ENCODE results near the gene RAB25. TPM values are rescaled to one million over a fixed set of nuclear protein-coding genes. Genes with fewer than 3 reads are reported as not detected.

RAB25 gene
- not detected in 2 replicates for total RNA-seq

DNA sequence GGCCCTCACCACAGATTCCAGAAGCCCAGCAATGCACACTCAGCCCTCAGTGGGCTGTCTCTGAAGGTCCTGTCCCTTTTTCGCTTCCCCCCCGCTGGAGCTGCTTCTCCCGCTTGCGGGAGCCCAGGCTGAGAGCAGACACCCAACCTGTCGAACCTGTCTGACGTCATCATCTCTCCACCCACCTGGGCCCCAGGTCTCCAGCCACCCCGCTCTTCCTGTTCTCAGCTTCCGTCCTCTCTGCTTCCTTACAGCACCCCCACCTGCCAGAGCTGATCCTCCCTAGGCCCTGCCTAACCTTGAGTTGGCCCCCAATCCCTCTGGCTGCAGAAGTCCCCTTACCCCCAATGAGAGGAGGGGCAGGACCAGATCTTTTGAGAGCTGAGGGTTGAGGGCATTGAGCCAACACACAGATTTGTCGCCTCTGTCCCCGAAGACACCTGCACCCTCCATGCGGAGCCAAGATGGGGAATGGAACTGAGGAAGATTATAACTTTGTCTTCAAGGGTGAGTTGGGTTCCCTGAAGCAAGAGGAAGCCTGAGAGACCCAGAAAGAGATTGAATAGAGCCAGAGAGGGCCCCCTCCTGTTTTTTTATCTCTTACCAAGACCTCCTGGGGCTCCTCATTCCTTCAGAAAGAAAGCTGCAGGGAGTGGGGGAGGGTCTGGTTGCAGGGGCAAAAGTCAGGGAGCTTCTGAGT is at the start of gene RAB25:
Gene RAB25, plus strand, starts transcription at position 224 of the 700 bp plus-strand sequence. Its CDS starts 241 bp downstream, at position 465.

DNA sequence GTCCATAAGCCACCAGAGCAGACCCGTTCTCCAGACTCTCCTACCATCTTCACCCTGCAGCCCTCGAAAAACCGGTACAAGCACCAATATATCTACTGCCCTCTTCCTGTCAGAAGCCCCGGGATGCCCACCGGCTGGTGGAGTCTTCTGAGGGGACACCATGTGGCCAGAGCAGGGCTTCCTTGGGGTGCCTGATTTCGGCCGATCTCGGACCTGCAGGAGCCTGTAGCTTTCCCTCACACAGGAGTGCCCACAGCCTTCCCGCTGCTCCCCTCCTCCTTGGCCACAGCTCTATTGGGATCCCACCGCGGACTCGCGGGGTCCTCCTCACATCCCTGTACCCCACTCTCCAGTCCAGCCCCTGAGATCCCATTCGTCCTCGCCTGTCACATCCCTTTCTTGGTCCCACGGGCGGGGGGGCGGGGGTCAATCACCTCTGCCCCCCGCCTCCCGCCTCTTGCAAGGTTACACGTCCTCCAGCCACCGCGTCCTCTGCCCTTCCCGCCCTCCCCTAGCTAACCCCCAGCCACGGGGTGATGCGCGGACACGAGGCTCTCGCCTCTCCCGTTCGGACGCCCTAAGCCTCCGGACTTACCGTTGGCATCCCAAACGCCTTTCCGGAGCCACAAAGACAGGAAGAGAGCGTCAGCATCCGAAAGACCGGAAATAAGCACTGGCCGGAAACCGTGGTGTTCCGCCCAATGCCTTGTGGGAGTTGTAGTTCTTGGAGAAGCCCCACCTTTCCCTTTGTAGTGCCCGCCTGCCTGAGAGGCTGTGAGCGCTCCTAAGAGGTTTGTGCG is 40.5 kb upstream of the RAB25 start, which contains the start of gene SSR2:
Gene SSR2, minus strand, starts transcription at position 659 of the 800 bp plus-strand sequence. CDS start 784 bp downstream, outside the sequence.

DNA sequence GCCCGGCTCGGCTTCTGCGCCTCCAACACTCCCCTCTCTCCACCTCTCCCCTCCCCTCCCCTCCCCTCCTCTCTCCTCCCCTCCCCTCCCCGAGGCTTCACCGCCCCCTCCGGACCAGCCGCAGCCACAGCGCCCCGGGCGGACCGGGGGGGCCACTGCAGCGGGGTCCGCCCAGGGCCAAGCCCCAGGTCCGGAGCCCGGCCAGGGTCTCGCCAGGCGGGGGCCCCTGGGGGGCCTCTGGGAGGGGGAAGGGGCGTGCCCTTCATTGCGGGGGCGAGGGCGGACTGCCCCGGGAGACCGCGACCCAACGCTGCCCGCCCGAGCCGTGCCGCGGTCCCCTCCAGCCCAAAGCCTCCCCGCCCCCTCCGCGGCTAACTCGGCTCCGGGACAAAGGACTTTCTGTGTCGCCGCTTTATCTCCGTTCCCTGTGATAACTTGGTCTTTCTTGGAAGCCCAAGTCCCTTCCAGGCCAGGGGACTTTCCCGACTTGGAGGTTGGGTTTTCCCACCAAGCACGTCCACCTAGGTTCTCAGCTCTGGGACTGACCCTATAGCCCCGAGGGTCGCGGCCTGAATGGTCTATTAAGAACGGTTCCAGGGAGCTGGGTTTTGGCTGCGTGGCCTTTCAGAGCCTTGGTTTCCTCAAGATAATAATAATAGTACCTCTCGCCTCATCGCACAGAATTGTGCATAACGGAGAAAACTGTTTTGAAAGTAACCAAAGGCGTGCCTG is 7.0 kb upstream of the RAB25 start, which contains the start of gene UBQLN4:
Gene UBQLN4, minus strand, starts transcription at position 31 of the 732 bp plus-strand sequence. CDS start 97 bp downstream, outside the sequence.

DNA sequence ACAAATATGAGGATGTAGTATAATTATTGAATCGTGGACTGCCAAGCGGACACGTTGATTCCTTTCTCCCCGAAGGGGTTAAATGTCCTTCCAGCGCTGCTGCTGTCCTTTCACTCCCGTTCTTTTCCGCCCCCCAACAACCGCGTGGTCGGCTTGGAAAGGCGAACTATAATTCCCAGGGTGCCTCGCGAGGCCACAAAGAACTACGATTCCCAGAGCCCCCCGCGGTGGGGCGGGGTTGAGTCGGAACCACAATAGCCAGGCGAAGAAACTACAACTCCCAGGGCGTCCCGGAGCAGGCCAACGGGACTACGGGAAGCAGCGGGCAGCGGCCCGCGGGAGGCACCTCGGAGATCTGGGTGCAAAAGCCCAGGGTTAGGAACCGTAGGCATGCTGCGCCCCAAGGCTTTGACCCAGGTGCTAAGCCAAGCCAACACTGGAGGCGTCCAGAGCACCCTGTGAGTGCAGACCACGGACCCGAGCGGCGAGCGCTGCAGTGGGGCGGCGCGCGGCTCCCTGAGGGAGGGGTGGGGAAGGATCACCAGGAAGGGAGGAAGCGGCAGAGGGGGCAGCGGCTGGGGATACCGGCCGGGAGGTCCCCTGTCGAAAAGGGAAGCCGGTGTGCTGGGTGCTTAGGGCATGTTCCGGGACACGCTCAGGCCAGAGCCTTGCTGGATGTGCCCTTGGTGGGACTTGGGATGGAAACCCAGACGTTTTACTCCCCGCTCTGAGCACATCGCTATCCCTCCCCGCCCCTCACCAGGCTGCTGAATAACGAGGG is 6.3 kb upstream of the RAB25 start, which contains the start of gene LAMTOR2:
Gene LAMTOR2, plus strand, starts transcription at position 283 of the 781 bp plus-strand sequence. Its CDS starts 108 bp downstream, at position 391.

DNA sequence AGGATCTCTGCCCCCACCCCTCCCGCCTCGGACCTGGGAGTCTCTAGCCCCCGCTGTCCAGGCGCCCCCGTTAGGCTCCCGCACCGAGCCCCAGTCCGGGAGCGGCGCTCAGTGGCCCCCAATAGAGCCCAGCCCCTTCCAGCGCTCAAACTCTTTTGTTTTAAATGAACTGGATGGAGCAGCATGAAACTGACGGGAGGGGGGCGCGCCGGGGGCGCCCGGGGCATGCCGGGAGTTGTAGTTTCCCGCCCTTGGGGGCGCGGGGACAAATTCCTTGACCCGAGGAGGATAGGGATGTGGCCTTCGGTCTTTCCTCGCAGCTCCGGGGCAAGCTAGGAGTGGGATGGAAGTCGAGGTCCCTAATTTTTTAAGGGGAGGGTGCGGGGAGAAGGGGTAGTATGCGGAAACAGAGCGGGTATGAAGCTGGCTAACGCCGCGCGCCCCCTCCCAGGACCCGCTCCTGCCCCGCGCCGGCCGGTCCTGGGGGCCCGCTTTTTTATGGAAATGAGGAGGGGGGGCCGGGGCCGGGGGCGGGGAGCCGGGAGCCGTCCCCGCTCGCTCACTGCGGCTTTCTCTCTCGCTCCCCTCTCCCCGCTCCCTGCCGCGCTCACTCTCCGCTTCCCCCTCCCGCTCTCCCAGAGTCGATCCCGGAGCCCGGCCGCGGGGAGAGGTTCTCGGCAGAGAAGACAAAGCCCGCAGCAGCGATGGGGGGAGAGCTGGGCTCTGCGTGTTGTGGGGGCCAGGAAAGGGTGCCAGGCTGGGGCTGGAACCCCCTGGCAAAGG is 21.5 kb downstream of the RAB25 start, which contains the start of gene MEX3A:
Gene MEX3A, minus strand, starts transcription at position 157 of the 783 bp plus-strand sequence. CDS start 467 bp downstream, outside the sequence.

DNA sequence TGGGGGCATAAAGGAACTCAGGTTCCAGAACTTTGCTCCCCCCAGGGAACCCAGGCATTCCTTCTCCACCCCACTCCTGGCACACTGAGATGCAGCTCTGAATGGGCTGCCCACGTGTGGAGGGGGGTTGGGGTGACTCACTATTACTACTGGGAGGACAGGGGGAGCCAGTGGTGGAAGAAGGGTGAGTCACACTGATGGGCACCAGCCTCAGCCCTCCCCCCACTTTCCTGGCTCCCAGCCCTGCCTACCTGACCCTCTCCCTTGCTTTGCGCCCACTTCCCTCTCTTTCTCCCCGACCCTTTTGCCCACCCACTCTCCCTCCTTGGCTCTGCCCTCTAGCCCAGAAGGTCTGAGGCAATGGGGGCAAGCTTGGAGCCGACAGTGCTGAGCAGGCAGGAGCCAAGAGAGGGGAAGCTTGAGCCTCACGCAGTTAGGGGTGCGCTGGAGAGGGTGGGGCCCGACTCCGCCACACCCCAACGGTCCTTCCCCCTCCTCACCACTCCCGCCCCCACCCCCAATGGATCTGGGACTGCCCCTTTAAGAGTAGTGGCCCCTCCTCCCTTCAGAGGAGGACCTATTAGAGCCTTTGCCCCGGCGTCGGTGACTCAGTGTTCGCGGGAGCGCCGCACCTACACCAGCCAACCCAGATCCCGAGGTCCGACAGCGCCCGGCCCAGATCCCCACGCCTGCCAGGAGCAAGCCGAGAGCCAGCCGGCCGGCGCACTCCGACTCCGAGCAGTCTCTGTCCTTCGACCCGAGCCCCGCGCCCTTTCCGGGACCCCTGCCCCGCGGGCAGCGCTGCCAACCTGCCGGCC is 53.4 kb downstream of the RAB25 start, which contains the start of gene LMNA:
Gene LMNA, plus strand, starts transcription at position 611 of the 818 bp plus-strand sequence. CDS start 208 bp downstream, outside the sequence.

Other genes starting within 250 kb of the RAB25 start
- gene GON4L, start 203.9 kb upstream of the RAB25 start, total RNA-seq = 33.5 and 40.1 TPM in 2 replicates
- 42.0 and 44.4 TPM in 2 replicates for gene SYT11, start 201.6 kb upstream of the RAB25 start, total RNA-seq
- 41.5 and 43.0 TPM in 2 replicates for gene RIT1, start 149.8 kb upstream of the RAB25 start, total RNA-seq
- gene KHDC4, start 126.7 kb upstream of the RAB25 start, total RNA-seq = 30.0 and 30.8 TPM in 2 replicates
- not detected in 2 replicates for gene RXFP4, start 119.5 kb upstream of the RAB25 start, total RNA-seq
- 133 and 144 TPM in 2 replicates for gene ARHGEF2, start 82.6 kb upstream of the RAB25 start, total RNA-seq
- gene SSR2, start 40.2 kb upstream of the RAB25 start, total RNA-seq = 338 and 351 TPM in 2 replicates
- 12.5 and 14.1 TPM in 2 replicates for gene UBQLN4, start 7.4 kb upstream of the RAB25 start, total RNA-seq
- gene LAMTOR2, start 6.4 kb upstream of the RAB25 start, total RNA-seq = 24.8 and 27.1 TPM in 2 replicates
- 0.65 and 1.1 TPM in 2 replicates for gene MEX3A, start 21.3 kb downstream of the RAB25 start, total RNA-seq
- 1,347 and 1,795 TPM in 2 replicates for gene LMNA, start 53.6 kb downstream of the RAB25 start, total RNA-seq
- gene SEMA4A, start 92.4 kb downstream of the RAB25 start, total RNA-seq = 0.97 and 3.2 TPM in 2 replicates
- 15.9 and 22.9 TPM in 2 replicates for gene SLC25A44, start 132.9 kb downstream of the RAB25 start, total RNA-seq
- 27.0 and 27.7 TPM in 2 replicates for gene PMF1, start 151.8 kb downstream of the RAB25 start, total RNA-seq
- gene BGLAP, start 181.0 kb downstream of the RAB25 start, total RNA-seq = 0.16 TPM in 1 of 2 replicates, not detected in the other
- gene PAQR6, start 186.9 kb downstream of the RAB25 start, total RNA-seq = 0.49 and 0.65 TPM in 2 replicates
- 60.4 and 72.7 TPM in 2 replicates for gene SMG5, start 221.7 kb downstream of the RAB25 start, total RNA-seq
- gene TMEM79, start 223.2 kb downstream of the RAB25 start, total RNA-seq = 0.61 and 0.81 TPM in 2 replicates
- 81.5 and 85.2 TPM in 2 replicates for gene GLMP, start 234.5 kb downstream of the RAB25 start, total RNA-seq
- gene VHLL, start 238.1 kb downstream of the RAB25 start, total RNA-seq = not detected in 2 replicates

Data from hair follicle dermal papilla cell (primary cell).